Skeletal muscle cell (primary cell): ENCODE data around the gene TCF7.
"Not testable (repeated sequence)": the region's sequence is repeated elsewhere in the genome, so short reads cannot be mapped to it uniquely, and the experiment has no call there.

Experiments used
- DNase-seq: peaks from one replicate; pipeline ENCODE4 v3.0.0-alpha.2; 2010; ENCODE audit warnings: low read depth
- H3K4me3 ChIP-seq: 2 replicates; pipeline ENCODE4 v1.5.1; 2011; ENCODE audit warnings: low read depth, mild to moderate bottlenecking, control low read depth, low read length, moderate library complexity

TCF7 gene

GRCh38 chr5:134141331-134142050 lies 27.0 kb downstream of the TCF7 start:
- DNase-seq = no peak
- H3K4me3 ChIP-seq = no peak overlapping the region

- H3K4me3 ChIP-seq = no peak overlapping the region
- DNase-seq = no peak
Measured at GRCh38 chr5:134142052-134142451, 27.6 kb downstream of the TCF7 start.

- H3K4me3 ChIP-seq = no peak overlapping the region
- no peak for DNase-seq
Measured at GRCh38 chr5:134142806-134143205, 28.3 kb downstream of the TCF7 start.

- DNase-seq = no peak
- H3K4me3 ChIP-seq = no peak overlapping the region
Measured at GRCh38 chr5:134143431-134143830, 28.9 kb downstream of the TCF7 start.

- no peak for DNase-seq
Measured at GRCh38 chr5:134143944-134144941, 29.8 kb downstream of the TCF7 start.

GRCh38 chr5:134145041-134145757 lies 30.7 kb downstream of the TCF7 start:
- no peak overlapping the region for H3K4me3 ChIP-seq
- no peak for DNase-seq

More at GRCh38 chr5:134143944-134144941, 29.8 kb downstream of the TCF7 start:
- no peak overlapping the region for H3K4me3 ChIP-seq

- H3K4me3 ChIP-seq = no peak overlapping the region
- no peak for DNase-seq
Measured at GRCh38 chr5:134145779-134146581, 31.5 kb downstream of the TCF7 start.

- H3K4me3 ChIP-seq = no peak overlapping the region
- no peak for DNase-seq
Measured at GRCh38 chr5:134146651-134147518, 32.4 kb downstream of the TCF7 start.

GRCh38 chr5:134148316-134148715 lies 33.8 kb downstream of the TCF7 start:
- no peak overlapping the region for H3K4me3 ChIP-seq
- no peak for DNase-seq

GRCh38 chr5:134148986-134149539 lies 34.6 kb downstream of the TCF7 start:
- no peak for DNase-seq

GRCh38 chr5:134149571-134150303 lies 35.3 kb downstream of the TCF7 start:
- H3K4me3 ChIP-seq = no peak overlapping the region
- no peak for DNase-seq

More at GRCh38 chr5:134148986-134149539, 34.6 kb downstream of the TCF7 start:
- H3K4me3 ChIP-seq = no peak overlapping the region

GRCh38 chr5:134151723-134152122 lies 37.2 kb downstream of the TCF7 start:
- DNase-seq = no peak
- no peak overlapping the region for H3K4me3 ChIP-seq

- H3K4me3 ChIP-seq, DNase-seq: not testable (repeated sequence)
Measured at GRCh38 chr5:134152173-134152832, 37.8 kb downstream of the TCF7 start.

GRCh38 chr5:134153241-134153640 lies 38.8 kb downstream of the TCF7 start:
- no peak for DNase-seq
- H3K4me3 ChIP-seq = no peak overlapping the region

GRCh38 chr5:134153657-134154056 lies 39.2 kb downstream of the TCF7 start:
- no peak for DNase-seq
- H3K4me3 ChIP-seq = no peak overlapping the region

- no peak overlapping the region for H3K4me3 ChIP-seq
- no peak for DNase-seq
Measured at GRCh38 chr5:134161513-134162395, 47.3 kb downstream of the TCF7 start.
